IMR-90 (cell line): Measurements from ENCODE around the gene UPF1. TPM values are rescaled to one million over a fixed set of nuclear protein-coding genes. Genes with fewer than 3 reads are reported as not detected.

Source experiments
- ATAC-seq: fragments of 200-7000 bp; cut with Tn5 transposase; 2 replicates; pipeline ENCODE4 v1.9.1; 2020; ENCODE audit warnings: low read depth, mild to moderate bottlenecking, moderate library complexity
- BruUV-seq: library from RNA; stranded (reverse); fragments of 400-500 nt; replicated peaks from 2 replicates; lab custom pipeline; 2021; lab: Mats Ljungman, UMichigan
- CTCF ChIA-PET: fragments of 300-600 bp; formaldehyde crosslinking; extraction: SDS; loops from one replicate; lab custom pipeline; 2021; ENCODE audit warnings: antibody characterized with exemption; lab: Yijun Ruan, JAX
- POLR2A ChIA-PET: fragments of 300-600 bp; sonication (Branson Sonifier 250); formaldehyde crosslinking; loops from one replicate; lab custom pipeline; 2022; ENCODE audit warnings: antibody characterized with exemption; ENCODE audit not compliant: unreplicated experiment; lab: Charles Lee
- DNase-seq: peaks from one replicate; pipeline ENCODE4 v3.0.0; 2013
- H2AFZ ChIP-seq: replicated peaks from 2 replicates; pipeline ENCODE3; 2013; ENCODE audit warnings: low read length, mild to moderate bottlenecking; ENCODE audit not compliant: poor library complexity
- H2AK5ac ChIP-seq: 2 replicates; pipeline ENCODE4 v1.6.1; 2013; ENCODE audit warnings: low read depth, low read length, inconsistent platforms
- H2AK9ac ChIP-seq: replicated peaks from 2 replicates; pipeline ENCODE3; 2013; ENCODE audit warnings: mild to moderate bottlenecking, low read depth, low read length, moderate library complexity; ENCODE audit not compliant: poor library complexity
- H2BK120ac ChIP-seq: 2 replicates; pipeline ENCODE4 v1.6.1; 2013; ENCODE audit warnings: low read depth, low read length, inconsistent platforms
- H2BK15ac ChIP-seq: 3 replicates; pipeline ENCODE4 v1.6.1; 2013; ENCODE audit warnings: low read depth, low read length, inconsistent platforms
- H2BK20ac ChIP-seq: 2 replicates; pipeline ENCODE4 v1.6.1; 2013; ENCODE audit warnings: low read depth, mild to moderate bottlenecking, inconsistent platforms, low read length, moderate library complexity
- H2BK5ac ChIP-seq: 2 replicates; pipeline ENCODE4 v1.6.1; 2013; ENCODE audit warnings: mild to moderate bottlenecking, low read depth, low read length, inconsistent platforms; ENCODE audit not compliant: poor library complexity, severe bottlenecking
- H3K14ac ChIP-seq: replicated peaks from 2 replicates; pipeline ENCODE4 v1.6.1; 2013; ENCODE audit warnings: low read depth, low read length, inconsistent platforms
- H3K18ac ChIP-seq: 2 replicates; pipeline ENCODE4 v1.6.1; 2013; ENCODE audit warnings: low read depth, low read length, control low read depth
- H3K23ac ChIP-seq: 2 replicates; pipeline ENCODE4 v1.6.1; 2013; ENCODE audit warnings: low read depth, low read length, inconsistent platforms
- H3K27ac ChIP-seq: 2 replicates; pipeline ENCODE4 v1.5.1; 2013; ENCODE audit warnings: mild to moderate bottlenecking, control low read depth, low read length; ENCODE audit not compliant: insufficient read depth
- H3K27me3 ChIP-seq: 2 replicates; pipeline ENCODE4 v1.6.1; 2013; ENCODE audit warnings: low read length; ENCODE audit not compliant: control insufficient read depth, insufficient read depth
- H3K36me3 ChIP-seq: 2 replicates; pipeline ENCODE4 v1.6.1; 2013; ENCODE audit warnings: low read length, mixed read lengths; ENCODE audit not compliant: control insufficient read depth, insufficient read depth
- H3K4ac ChIP-seq: 2 replicates; pipeline ENCODE4 v1.6.1; 2013; ENCODE audit warnings: low read depth, low read length, inconsistent platforms
- H3K4me1 ChIP-seq: 2 replicates; pipeline ENCODE4 v1.6.1; 2013; ENCODE audit warnings: low read length, mixed read lengths; ENCODE audit not compliant: control insufficient read depth, insufficient read depth
- H3K4me2 ChIP-seq: 2 replicates; pipeline ENCODE4 v1.6.1; 2013; ENCODE audit warnings: low read depth, mild to moderate bottlenecking, control low read depth, low read length, moderate library complexity
- H3K4me3 ChIP-seq: 2 replicates; pipeline ENCODE4 v1.5.1; 2013; ENCODE audit warnings: low read depth, mild to moderate bottlenecking, control low read depth, low read length, moderate library complexity; ENCODE audit not compliant: insufficient read depth
- H3K56ac ChIP-seq: 2 replicates; pipeline ENCODE4 v1.6.1; 2013; ENCODE audit warnings: low read length, inconsistent platforms; ENCODE audit not compliant: insufficient read depth; ENCODE audit errors: extremely low read depth
- H3K79me1 ChIP-seq, 2 experiments: 2 replicates each; pipeline ENCODE4 v1.6.1; 2013; ENCODE audit warnings: low read length in 2 of 2, inconsistent platforms in 1 of 2, low read depth in 1 of 2
- H3K9ac ChIP-seq: 2 replicates; pipeline ENCODE4 v1.6.1; 2013; ENCODE audit warnings: low read depth, low read length, control low read depth
- H3K9me1 ChIP-seq: 2 replicates; pipeline ENCODE4 v1.6.1; 2013; ENCODE audit warnings: low read length, inconsistent platforms; ENCODE audit not compliant: insufficient read depth
- H3K9me3 ChIP-seq: 2 replicates; pipeline ENCODE4 v1.6.1; 2013; ENCODE audit warnings: low read length; ENCODE audit not compliant: control insufficient read depth, insufficient read depth
- H4K20me1 ChIP-seq: 2 replicates; pipeline ENCODE4 v1.6.1; 2013; ENCODE audit warnings: low read length, inconsistent platforms; ENCODE audit not compliant: insufficient read depth
- H4K5ac ChIP-seq: 2 replicates; pipeline ENCODE4 v1.6.1; 2013; ENCODE audit warnings: mild to moderate bottlenecking, low read depth, low read length, control low read depth
- H4K8ac ChIP-seq, 2 experiments: 2 replicates each; pipeline ENCODE4 v1.6.1; 2013; ENCODE audit warnings: low read depth in 2 of 2, low read length in 2 of 2, control low read depth in 1 of 2, inconsistent platforms in 1 of 2
- H4K91ac ChIP-seq: 2 replicates; pipeline ENCODE4 v1.6.1; 2013; ENCODE audit warnings: low read depth, low read length, inconsistent platforms; ENCODE audit not compliant: insufficient read depth
- BHLHE40 ChIP-seq: fragments of 150-350 bp; IDR thresholded peaks from 2 replicates; pipeline ENCODE4 v1.6.1; 2016; ENCODE audit warnings: mild to moderate bottlenecking, low read depth, low read length
- CEBPB ChIP-seq: IDR thresholded peaks from 2 replicates; pipeline ENCODE4 v1.6.1; 2012; ENCODE audit warnings: low read depth, low read length, improper control_type of control experiment
- CHD1 ChIP-seq: IDR thresholded peaks from 2 replicates; pipeline ENCODE4 v1.6.1; 2012; ENCODE audit warnings: low read depth, low read length, improper control_type of control experiment
- CTCF ChIP-seq: conservative IDR thresholded peaks from 2 replicates; pipeline ENCODE4 v1.5.1; 2012; ENCODE audit warnings: mild to moderate bottlenecking, low read depth, low read length, improper control_type of control experiment
- ELK1 ChIP-seq: fragments of 150-350 bp; IDR thresholded peaks from 2 replicates; pipeline ENCODE4 v1.6.1; 2016; ENCODE audit warnings: low read depth, mild to moderate bottlenecking, low read length, moderate library complexity, borderline replicate concordance
- FOS ChIP-seq: fragments of 150-350 bp; IDR thresholded peaks from 2 replicates; pipeline ENCODE4 v1.6.1; 2016; ENCODE audit warnings: low read depth, low read length
- MAFK ChIP-seq: IDR thresholded peaks from 2 replicates; pipeline ENCODE4 v1.6.1; 2012; ENCODE audit warnings: low read depth, low read length, improper control_type of control experiment
- MAZ ChIP-seq: IDR thresholded peaks from 2 replicates; pipeline ENCODE4 v1.6.1; 2012; ENCODE audit warnings: low read depth, mild to moderate bottlenecking, low read length, improper control_type of control experiment, moderate library complexity, borderline replicate concordance
- MXI1 ChIP-seq: IDR thresholded peaks from 2 replicates; pipeline ENCODE4 v1.6.1; 2012; ENCODE audit warnings: low read depth, mild to moderate bottlenecking, low read length, moderate library complexity, borderline replicate concordance
- NFE2L2 ChIP-seq: fragments of 150-350 bp; IDR thresholded peaks from 2 replicates; pipeline ENCODE4 v1.6.1; 2016; ENCODE audit warnings: low read depth, mild to moderate bottlenecking, low read length
- POLR2A ChIP-seq: IDR thresholded peaks from 2 replicates; pipeline ENCODE4 v1.6.1; 2012; ENCODE audit warnings: mild to moderate bottlenecking, low read depth, low read length
- RAD21 ChIP-seq: IDR thresholded peaks from 2 replicates; pipeline ENCODE4 v1.6.1; 2012; ENCODE audit warnings: low read length, improper control_type of control experiment
- RCOR1 ChIP-seq: IDR thresholded peaks from 2 replicates; pipeline ENCODE4 v1.6.1; 2012; ENCODE audit warnings: mild to moderate bottlenecking, low read length, improper control_type of control experiment; ENCODE audit not compliant: insufficient replicate concordance
- RFX5 ChIP-seq: IDR thresholded peaks from 2 replicates; pipeline ENCODE4 v1.8.0; 2012; ENCODE audit warnings: low read depth, mild to moderate bottlenecking, low read length, moderate library complexity
- SMC3 ChIP-seq: fragments of 150-350 bp; IDR thresholded peaks from 2 replicates; pipeline ENCODE4 v1.6.1; 2016; ENCODE audit warnings: low read depth, mild to moderate bottlenecking, antibody characterized with exemption, low read length, moderate library complexity
- USF2 ChIP-seq: fragments of 150-350 bp; IDR thresholded peaks from 2 replicates; pipeline ENCODE4 v1.6.1; 2017; ENCODE audit warnings: mild to moderate bottlenecking, antibody characterized with exemption, low read length, low read depth
- WGBS, 2 experiments: methylation state at CpG; one replicate each; pipeline versions ENCODE4 v1.1.5 to v1.1.7; 2013; ENCODE audit warnings: missing lambda C conversion rate in 2 of 2; ENCODE audit not compliant: insufficient read length in 1 of 2; ENCODE audit errors: extremely low coverage in 2 of 2; 5-methylcytosine and 5-hydroxymethylcytosine counted together
- dilution Hi-C: fragments of 300-500 bp; cut with HindIII; formaldehyde crosslinking; loops from one replicate; pipeline ENCODE4 v1.14.3; 2018; ENCODE audit warnings: low sequenced_read_pairs; ENCODE audit not compliant: unreplicated experiment
- in situ Hi-C: fragments of 300-500 bp; cut with MboI; formaldehyde crosslinking; loops from 3 replicates; pipeline ENCODE4 v1.14.3; 2019; ENCODE audit warnings: low sequenced_read_pairs, inconsistent platforms, mixed read lengths
- intact Hi-C: fragments of 100-400 bp; cut with micrococcal nuclease; formaldehyde crosslinking; loops from 2 replicates; pipeline ENCODE4 v1.10.0; 2022
- polyA plus RNA-seq, 3 experiments: library from polyadenylated mRNA; depleted of rRNA; stranded (reverse); fragments of >200 nt; gene quantifications; 2 replicates each; pipeline ENCODE4 v1.2.3, GENCODE V29; 2012; ENCODE audit warnings: low replicate concordance in 1 of 3
- total RNA-seq: library from RNA; depleted of rRNA; stranded (reverse); fragments of >200 nt; gene quantifications from 2 replicates; pipeline ENCODE4 v1.2.3, GENCODE V29; 2012

UPF1 gene
- total and polyA plus RNA-seq, 2 of the 4 experiments (the other 2 are of a cell fraction): 31.2 to 50.3 TPM

GRCh38 chr19:18886972-18887371 lies 55.2 kb downstream of the UPF1 start:
- ChIA-PET POLR2A (no interaction called here), CTCF (no interaction called here)
- no CpG with 5 or more reads among the region's 4 CpGs for WGBS, 2 experiments
- Histone ChIP-seq H4K5ac (no peak overlapping the region), H2BK15ac (no peak overlapping the region), H3K4ac (no peak overlapping the region), H2BK20ac (no peak overlapping the region), H3K27ac (no peak overlapping the region), H3K36me3 (no peaks in the 10 kb centered on the region; the same call in 1 of the 2 replicates), H4K20me1 (no peaks in the 10 kb centered on the region), H2AFZ (peak overlapping the region; percentile 51), H3K9me3 (no peaks in the 10 kb centered on the region), H2BK5ac (no peak overlapping the region), H2BK120ac (no peak overlapping the region), H2AK5ac (no peak overlapping the region), H3K9ac (no peak overlapping the region), H3K27me3 (no peaks in the 10 kb centered on the region), H3K4me2 (no peak overlapping the region), H3K4me3 (no peak overlapping the region), H3K14ac (no peak overlapping the region), H3K9me1 (no peaks in the 10 kb centered on the region), H4K91ac (no peak overlapping the region), H3K4me1 (no peaks in the 10 kb centered on the region), H3K79me1 (no peaks in the 10 kb centered on the region), H2AK9ac (no peak overlapping the region), H3K18ac (no peak overlapping the region), H3K56ac (no peak overlapping the region), H3K23ac (no peak overlapping the region), H4K8ac (no peak overlapping the region)
- DNase-seq (no peak), ATAC-seq (no peak)
- in situ Hi-C loops (no loop called here), dilution Hi-C loops (no loop called here), intact Hi-C loops (no loop called here)
- no TSS peak for BruUV-seq
- TF ChIP-seq NFE2L2: no peak
- TF ChIP-seq SMC3: no peak
- TF ChIP-seq CHD1: no peak
- no peak for TF ChIP-seq POLR2A
- TF ChIP-seq ELK1: no peak
- TF ChIP-seq FOS: no peak
- TF ChIP-seq USF2: no peak
- no peak for TF ChIP-seq RFX5
- no peak for TF ChIP-seq RAD21
- TF ChIP-seq CEBPB: no peak
- no peak for TF ChIP-seq RCOR1
- no peak for TF ChIP-seq MAFK
- no peak for TF ChIP-seq MAZ
- no peak for TF ChIP-seq BHLHE40
- no peak for TF ChIP-seq MXI1
- no peak for TF ChIP-seq CTCF
